H1 (cell line): ENCODE measurements around the gene NDUFAB1. TPM values are rescaled to one million over a fixed set of nuclear protein-coding genes. Genes with fewer than 3 reads are reported as not detected.

Source experiments
- POLR2A ChIP-seq, 2 experiments: IDR thresholded peaks; 1 replicate in 1 of 2; 2 replicates in 1 of 2; pipeline ENCODE4 v1.6.1; 2011; ENCODE audit warnings: low read depth in 2 of 2, low read length in 2 of 2, mild to moderate bottlenecking in 2 of 2; ENCODE audit errors: control extremely low read depth in 1 of 2
- polyA plus RNA-seq, 7 experiments: library from polyadenylated mRNA; depleted of rRNA in 3 of 7; stranded (reverse) in 5 of 7; unstranded in 2 of 7; fragments of >200 nt in 5 of 7; fragments of 200-250 nt in 2 of 7; gene quantifications; 1 replicate in 5 of 7; 2 replicates in 1 of 7; 4 replicates in 1 of 7; pipeline versions ENCODE4 v1.2.1 to v1.2.3, GENCODE V29; 2011 to 2013; ENCODE audit warnings: missing spikeins in 2 of 7, mixed read lengths in 2 of 7
- total RNA-seq: library from RNA; stranded (reverse); fragmentation: NEBNext Ultra II Directional; extraction: Animal tissue kit (Norgen Biotek cat#: 25700); gene quantifications from 2 replicates; pipeline ENCODE4 v1.2.1, GENCODE V29; 2021
- TF ChIP-seq, protein P1 (sequence below): fragments of 300-600 bp; sonication (generic); IDR thresholded peaks from 2 replicates; pipeline ENCODE4 v1.7.1; 2012; ENCODE audit warnings: low read length, moderate library complexity, mild to moderate bottlenecking, inconsistent platforms; ENCODE audit not compliant: insufficient replicate concordance

The NDUFAB1 gene
- total and polyA plus RNA-seq, 2 of the 8 experiments (the other 6 are each of a cell fraction or from before 2014, with no cell fraction given): 135 to 294 TPM

DNA sequence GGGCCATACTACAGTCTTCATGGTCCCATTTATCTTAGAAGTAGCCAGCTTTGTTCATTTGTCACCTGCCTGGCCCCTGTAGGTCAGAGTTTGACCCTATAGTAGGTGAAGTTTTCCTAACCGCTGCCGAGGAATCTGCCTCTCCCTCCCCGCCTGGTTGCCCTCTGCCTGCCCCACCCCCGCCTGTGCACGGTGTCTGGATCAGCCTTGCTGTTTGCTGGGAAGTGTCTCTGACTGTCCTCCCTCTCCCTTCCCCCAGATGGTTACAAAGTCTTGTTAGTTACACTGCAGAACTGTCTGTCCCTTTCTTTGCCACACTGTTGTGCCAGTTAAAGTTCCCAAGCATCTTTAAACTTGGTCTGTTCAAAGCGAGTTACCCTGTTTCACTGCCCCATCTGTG, 32.9 kb downstream of the NDUFAB1 start (continued):
- TF ChIP-seq, protein P1, sequence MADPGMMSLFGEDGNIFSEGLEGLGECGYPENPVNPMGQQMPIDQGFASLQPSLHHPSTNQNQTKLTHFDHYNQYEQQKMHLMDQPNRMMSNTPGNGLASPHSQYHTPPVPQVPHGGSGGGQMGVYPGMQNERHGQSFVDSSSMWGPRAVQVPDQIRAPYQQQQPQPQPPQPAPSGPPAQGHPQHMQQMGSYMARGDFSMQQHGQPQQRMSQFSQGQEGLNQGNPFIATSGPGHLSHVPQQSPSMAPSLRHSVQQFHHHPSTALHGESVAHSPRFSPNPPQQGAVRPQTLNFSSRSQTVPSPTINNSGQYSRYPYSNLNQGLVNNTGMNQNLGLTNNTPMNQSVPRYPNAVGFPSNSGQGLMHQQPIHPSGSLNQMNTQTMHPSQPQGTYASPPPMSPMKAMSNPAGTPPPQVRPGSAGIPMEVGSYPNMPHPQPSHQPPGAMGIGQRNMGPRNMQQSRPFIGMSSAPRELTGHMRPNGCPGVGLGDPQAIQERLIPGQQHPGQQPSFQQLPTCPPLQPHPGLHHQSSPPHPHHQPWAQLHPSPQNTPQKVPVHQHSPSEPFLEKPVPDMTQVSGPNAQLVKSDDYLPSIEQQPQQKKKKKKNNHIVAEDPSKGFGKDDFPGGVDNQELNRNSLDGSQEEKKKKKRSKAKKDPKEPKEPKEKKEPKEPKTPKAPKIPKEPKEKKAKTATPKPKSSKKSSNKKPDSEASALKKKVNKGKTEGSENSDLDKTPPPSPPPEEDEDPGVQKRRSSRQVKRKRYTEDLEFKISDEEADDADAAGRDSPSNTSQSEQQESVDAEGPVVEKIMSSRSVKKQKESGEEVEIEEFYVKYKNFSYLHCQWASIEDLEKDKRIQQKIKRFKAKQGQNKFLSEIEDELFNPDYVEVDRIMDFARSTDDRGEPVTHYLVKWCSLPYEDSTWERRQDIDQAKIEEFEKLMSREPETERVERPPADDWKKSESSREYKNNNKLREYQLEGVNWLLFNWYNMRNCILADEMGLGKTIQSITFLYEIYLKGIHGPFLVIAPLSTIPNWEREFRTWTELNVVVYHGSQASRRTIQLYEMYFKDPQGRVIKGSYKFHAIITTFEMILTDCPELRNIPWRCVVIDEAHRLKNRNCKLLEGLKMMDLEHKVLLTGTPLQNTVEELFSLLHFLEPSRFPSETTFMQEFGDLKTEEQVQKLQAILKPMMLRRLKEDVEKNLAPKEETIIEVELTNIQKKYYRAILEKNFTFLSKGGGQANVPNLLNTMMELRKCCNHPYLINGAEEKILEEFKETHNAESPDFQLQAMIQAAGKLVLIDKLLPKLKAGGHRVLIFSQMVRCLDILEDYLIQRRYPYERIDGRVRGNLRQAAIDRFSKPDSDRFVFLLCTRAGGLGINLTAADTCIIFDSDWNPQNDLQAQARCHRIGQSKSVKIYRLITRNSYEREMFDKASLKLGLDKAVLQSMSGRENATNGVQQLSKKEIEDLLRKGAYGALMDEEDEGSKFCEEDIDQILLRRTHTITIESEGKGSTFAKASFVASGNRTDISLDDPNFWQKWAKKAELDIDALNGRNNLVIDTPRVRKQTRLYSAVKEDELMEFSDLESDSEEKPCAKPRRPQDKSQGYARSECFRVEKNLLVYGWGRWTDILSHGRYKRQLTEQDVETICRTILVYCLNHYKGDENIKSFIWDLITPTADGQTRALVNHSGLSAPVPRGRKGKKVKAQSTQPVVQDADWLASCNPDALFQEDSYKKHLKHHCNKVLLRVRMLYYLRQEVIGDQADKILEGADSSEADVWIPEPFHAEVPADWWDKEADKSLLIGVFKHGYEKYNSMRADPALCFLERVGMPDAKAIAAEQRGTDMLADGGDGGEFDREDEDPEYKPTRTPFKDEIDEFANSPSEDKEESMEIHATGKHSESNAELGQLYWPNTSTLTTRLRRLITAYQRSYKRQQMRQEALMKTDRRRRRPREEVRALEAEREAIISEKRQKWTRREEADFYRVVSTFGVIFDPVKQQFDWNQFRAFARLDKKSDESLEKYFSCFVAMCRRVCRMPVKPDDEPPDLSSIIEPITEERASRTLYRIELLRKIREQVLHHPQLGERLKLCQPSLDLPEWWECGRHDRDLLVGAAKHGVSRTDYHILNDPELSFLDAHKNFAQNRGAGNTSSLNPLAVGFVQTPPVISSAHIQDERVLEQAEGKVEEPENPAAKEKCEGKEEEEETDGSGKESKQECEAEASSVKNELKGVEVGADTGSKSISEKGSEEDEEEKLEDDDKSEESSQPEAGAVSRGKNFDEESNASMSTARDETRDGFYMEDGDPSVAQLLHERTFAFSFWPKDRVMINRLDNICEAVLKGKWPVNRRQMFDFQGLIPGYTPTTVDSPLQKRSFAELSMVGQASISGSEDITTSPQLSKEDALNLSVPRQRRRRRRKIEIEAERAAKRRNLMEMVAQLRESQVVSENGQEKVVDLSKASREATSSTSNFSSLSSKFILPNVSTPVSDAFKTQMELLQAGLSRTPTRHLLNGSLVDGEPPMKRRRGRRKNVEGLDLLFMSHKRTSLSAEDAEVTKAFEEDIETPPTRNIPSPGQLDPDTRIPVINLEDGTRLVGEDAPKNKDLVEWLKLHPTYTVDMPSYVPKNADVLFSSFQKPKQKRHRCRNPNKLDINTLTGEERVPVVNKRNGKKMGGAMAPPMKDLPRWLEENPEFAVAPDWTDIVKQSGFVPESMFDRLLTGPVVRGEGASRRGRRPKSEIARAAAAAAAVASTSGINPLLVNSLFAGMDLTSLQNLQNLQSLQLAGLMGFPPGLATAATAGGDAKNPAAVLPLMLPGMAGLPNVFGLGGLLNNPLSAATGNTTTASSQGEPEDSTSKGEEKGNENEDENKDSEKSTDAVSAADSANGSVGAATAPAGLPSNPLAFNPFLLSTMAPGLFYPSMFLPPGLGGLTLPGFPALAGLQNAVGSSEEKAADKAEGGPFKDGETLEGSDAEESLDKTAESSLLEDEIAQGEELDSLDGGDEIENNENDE: no peak
- 0 out of 3 replicates have a peak, but pooled peaks of 1 of the 2 experiments have one; percentile 21 for TF ChIP-seq POLR2A (IDR thresholded peaks at IDR 0.05; ENCODE audit: control extremely low read depth in 1 of 2, low read depth in 2 of 2, low read length in 2 of 2)
